ENCODE data around the gene RMC1. TPM values are rescaled to one million over a fixed set of nuclear protein-coding genes. Genes with fewer than 3 reads are reported as not detected.

RMC1 gene
- total and polyA plus RNA-seq, 2 of the 13 experiments (the other 11 are each of a cell fraction or from before 2014, with no cell fraction given) = 9.4 to 19.5 TPM

GRCh38 chr18:23503038-23503962 is at the start of gene RMC1 (continued):
- TF ChIP-seq MXD3 (CRISPR knock-in tag; IDR thresholded peaks at IDR 0.05) = 0 out of 2 replicates have a peak, but pooled peaks have one; percentile 21
- TF ChIP-seq BHLHE40 (IDR thresholded peaks at IDR 0.05; ENCODE audit: low read length) = peak; percentile 83
- TF ChIP-seq KLF9 (CRISPR knock-in tag; IDR thresholded peaks at IDR 0.05; ENCODE audit: low read depth) = no peak
- TF ChIP-seq HNF4G (IDR thresholded peaks at IDR 0.05; ENCODE audit: borderline replicate concordance, low read depth, low read length) = no peak
- no peak for TF ChIP-seq HNF4G (CRISPR knock-in tag; IDR thresholded peaks at IDR 0.05; ENCODE audit: borderline replicate concordance, low read depth)
- TF ChIP-seq IRF2 (CRISPR knock-in tag; IDR thresholded peaks at IDR 0.05) = peak; percentile 67; the same call in 1 of the 2 replicates
- no peak for TF ChIP-seq NONO (IDR thresholded peaks at IDR 0.05)
- peak; percentile 90 for TF ChIP-seq NONO (CRISPR knock-in tag; conservative IDR thresholded peaks at IDR 0.05)
- TF ChIP-seq ZNF703 (CRISPR knock-in tag; IDR thresholded peaks at IDR 0.05; ENCODE audit: borderline replicate concordance) = no peak
- TF ChIP-seq CEBPB (IDR thresholded peaks at IDR 0.05; ENCODE audit: borderline replicate concordance, low read depth, low read length) = no peak
- no peak for TF ChIP-seq ZNF609 (CRISPR knock-in tag; IDR thresholded peaks at IDR 0.05; ENCODE audit: borderline replicate concordance)
- TF ChIP-seq FLYWCH1 (CRISPR knock-in tag; IDR thresholded peaks at IDR 0.05) = 0 out of 2 replicates have a peak, but pooled peaks have one; percentile 75
- TF ChIP-seq GMEB1 (CRISPR knock-in tag; IDR thresholded peaks at IDR 0.05; ENCODE audit: borderline replicate concordance) = peak; percentile 82; the same call in 1 of the 2 replicates
- TF ChIP-seq PAXIP1 (CRISPR knock-in tag; conservative IDR thresholded peaks at IDR 0.05) = peak; percentile 35; the same call in 1 of the 2 replicates
- TF ChIP-seq FOXP4 (CRISPR knock-in tag; IDR thresholded peaks at IDR 0.05) = peak; percentile 28; the same call in 1 of the 2 replicates

Data from HepG2 (cell line).